Lower leg skin (tissue), 4 donors: Measurements from ENCODE around the gene ST6GALNAC3. TPM values are rescaled to one million over a fixed set of nuclear protein-coding genes. Genes with fewer than 3 reads are reported as not detected.

Experiments
- DNase-seq, 2 donors: peaks; one replicate each; pipeline ENCODE4 v3.0.0-alpha.2; 2019; ENCODE audit warnings: low spot score in 2 of 2
- H3K4me3 ChIP-seq: fragments of 200-600 bp; sonication (generic); 2 replicates; pipeline ENCODE4 v1.5.1; 2017; ENCODE audit warnings: mild to moderate bottlenecking, low read depth; ENCODE audit not compliant: poor library complexity, severe bottlenecking
- POLR2A ChIP-seq, 2 donors: fragments of 450-650 bp; IDR thresholded peaks; one replicate each; pipeline ENCODE4 v1.6.1; 2016 to 2017; ENCODE audit warnings: antibody characterized with exemption in 2 of 2, mild to moderate bottlenecking in 1 of 2, moderate library complexity in 1 of 2
- WGBS, 2 donors: methylation state at CpG; one replicate each; pipeline ENCODE4 v1.1.5; 2018; 5-methylcytosine and 5-hydroxymethylcytosine counted together
- intact Hi-C: fragments of 100-400 bp; cut with DNase I; formaldehyde crosslinking; loops from one replicate; pipeline ENCODE4 v1.15.0; 2023; ENCODE audit warnings: low total_unique reads
- total RNA-seq, 4 donors: library from RNA; depleted of rRNA; stranded (reverse); fragments of >200 nt; gene quantifications; one replicate each; pipeline ENCODE4 v1.1.0, GENCODE V29; 2016
- TF ChIP-seq, protein P1 (sequence below), 3 donors: fragments of 450-650 bp; IDR thresholded peaks; one replicate each; pipeline ENCODE4 v1.5.1; 2016; ENCODE audit warnings: antibody characterized with exemption in 3 of 3, mild to moderate bottlenecking in 3 of 3, moderate library complexity in 2 of 3

The ST6GALNAC3 gene
- total RNA-seq, 4 donors from 2014 or later, result 1.5 to 3.8 (median 3.0) TPM

DNA sequence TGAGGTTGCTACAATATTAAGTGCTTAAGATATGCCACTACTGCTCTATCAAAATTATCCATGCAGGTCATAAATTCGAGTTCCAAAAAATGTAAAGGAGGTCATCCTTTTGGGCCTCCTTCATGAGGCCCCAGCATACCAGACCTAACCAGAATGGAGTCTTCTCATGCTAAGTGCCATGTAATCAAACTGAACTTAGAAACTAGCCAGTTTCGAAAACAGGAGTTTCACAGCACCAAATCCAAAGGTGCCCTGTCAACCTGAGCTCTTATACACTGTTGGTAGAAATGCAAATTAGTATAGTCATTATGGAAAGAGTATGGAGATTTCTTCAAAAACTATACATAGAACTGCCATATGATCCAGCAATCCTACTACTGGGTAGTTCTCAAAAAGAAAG is 320.5 kb downstream of the ST6GALNAC3 start:
- WGBS, 2 donors, result 88 to 90% methylated on average over 2 of the region's 2 CpGs
- TF ChIP-seq POLR2A (IDR thresholded peaks at IDR 0.05), result no peak
- TF ChIP-seq, protein P1, sequence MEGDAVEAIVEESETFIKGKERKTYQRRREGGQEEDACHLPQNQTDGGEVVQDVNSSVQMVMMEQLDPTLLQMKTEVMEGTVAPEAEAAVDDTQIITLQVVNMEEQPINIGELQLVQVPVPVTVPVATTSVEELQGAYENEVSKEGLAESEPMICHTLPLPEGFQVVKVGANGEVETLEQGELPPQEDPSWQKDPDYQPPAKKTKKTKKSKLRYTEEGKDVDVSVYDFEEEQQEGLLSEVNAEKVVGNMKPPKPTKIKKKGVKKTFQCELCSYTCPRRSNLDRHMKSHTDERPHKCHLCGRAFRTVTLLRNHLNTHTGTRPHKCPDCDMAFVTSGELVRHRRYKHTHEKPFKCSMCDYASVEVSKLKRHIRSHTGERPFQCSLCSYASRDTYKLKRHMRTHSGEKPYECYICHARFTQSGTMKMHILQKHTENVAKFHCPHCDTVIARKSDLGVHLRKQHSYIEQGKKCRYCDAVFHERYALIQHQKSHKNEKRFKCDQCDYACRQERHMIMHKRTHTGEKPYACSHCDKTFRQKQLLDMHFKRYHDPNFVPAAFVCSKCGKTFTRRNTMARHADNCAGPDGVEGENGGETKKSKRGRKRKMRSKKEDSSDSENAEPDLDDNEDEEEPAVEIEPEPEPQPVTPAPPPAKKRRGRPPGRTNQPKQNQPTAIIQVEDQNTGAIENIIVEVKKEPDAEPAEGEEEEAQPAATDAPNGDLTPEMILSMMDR (IDR thresholded peaks at IDR 0.05), result no peak
- no peak overlapping the region for H3K4me3 ChIP-seq
- no peak for DNase-seq
- intact Hi-C loops, result no loop called here

DNA sequence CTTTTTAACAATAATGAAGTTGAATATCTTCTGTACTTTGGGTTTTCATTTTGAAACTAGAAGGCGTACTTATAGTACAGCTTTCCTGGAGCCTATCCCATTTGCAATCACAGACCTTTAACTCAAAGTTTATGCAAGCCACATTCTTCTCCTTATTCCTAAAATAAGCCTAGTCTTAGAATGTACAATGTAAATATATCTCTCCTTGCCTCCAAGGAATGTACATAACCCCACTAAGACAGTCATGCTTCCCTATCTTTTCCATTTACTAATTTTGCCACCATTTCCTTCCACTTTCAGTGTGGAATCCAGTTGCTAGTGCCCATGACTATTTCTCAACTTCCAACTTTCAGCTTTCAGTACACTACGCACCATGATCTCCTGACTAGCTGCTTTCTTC is 327.6 kb downstream of the ST6GALNAC3 start:
- intact Hi-C loops, result no loop called here
- TF ChIP-seq, protein P1 (IDR thresholded peaks at IDR 0.05), result no peak
- no peak for TF ChIP-seq POLR2A (IDR thresholded peaks at IDR 0.05)
- WGBS, 2 donors, result 96 to 99% methylated on average over 2 of the region's 2 CpGs

DNA sequence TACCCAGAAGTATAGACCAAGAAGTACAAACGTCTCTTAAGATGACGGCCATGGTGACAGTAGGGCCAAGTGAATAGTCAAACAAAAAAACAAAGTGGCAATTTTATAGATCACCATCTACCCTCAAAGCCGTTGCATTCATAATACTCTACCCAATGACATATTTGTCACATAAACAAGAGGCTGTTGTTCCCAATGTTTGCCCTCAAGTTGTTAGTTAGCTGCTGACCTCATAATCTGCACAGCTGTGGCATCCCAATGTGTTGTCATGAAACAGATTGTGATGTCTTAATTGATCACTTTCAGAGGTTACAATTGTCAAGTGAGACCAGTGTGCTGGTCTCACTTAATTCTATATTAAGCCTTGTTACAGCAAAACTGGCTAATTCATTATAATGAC is 333.8 kb downstream of the ST6GALNAC3 start:
- TF ChIP-seq POLR2A (IDR thresholded peaks at IDR 0.05), result no peak
- TF ChIP-seq, protein P1 (IDR thresholded peaks at IDR 0.05), result no peak
- H3K4me3 ChIP-seq, result no peak overlapping the region
- DNase-seq, result no peak
- intact Hi-C loops, result no loop called here
- 82 to 92% methylated on average over 3 of the region's 3 CpGs for WGBS, 2 donors

More for the DNA sequence above, 327.6 kb downstream of the ST6GALNAC3 start:
- DNase-seq, result no peak
- no peak overlapping the region for H3K4me3 ChIP-seq

DNA sequence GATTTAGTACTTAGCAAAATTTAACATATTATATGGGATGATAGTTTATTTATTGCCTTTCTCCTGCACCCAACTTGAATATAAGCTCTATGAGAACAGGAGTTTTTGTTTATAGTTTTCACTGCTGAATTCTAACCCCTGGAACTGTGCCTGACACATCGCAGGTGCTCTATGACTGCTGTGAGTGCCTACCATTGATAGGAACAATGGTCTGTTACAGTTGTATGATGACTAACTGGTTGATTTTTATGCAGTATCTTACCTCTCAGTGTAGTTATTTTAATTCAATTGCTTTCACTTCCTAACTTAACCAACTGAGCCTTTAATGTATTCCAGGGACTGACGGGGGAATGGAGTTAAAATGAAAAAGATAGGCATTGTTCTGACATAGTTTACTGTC is 336.0 kb downstream of the ST6GALNAC3 start:
- 67 to 69% methylated on average over 2 of the region's 2 CpGs for WGBS, 2 donors
- no peak for DNase-seq
- no peak overlapping the region for H3K4me3 ChIP-seq
- TF ChIP-seq POLR2A (IDR thresholded peaks at IDR 0.05), result no peak
- TF ChIP-seq, protein P1 (IDR thresholded peaks at IDR 0.05), result no peak
- intact Hi-C loops, result no loop called here

DNA sequence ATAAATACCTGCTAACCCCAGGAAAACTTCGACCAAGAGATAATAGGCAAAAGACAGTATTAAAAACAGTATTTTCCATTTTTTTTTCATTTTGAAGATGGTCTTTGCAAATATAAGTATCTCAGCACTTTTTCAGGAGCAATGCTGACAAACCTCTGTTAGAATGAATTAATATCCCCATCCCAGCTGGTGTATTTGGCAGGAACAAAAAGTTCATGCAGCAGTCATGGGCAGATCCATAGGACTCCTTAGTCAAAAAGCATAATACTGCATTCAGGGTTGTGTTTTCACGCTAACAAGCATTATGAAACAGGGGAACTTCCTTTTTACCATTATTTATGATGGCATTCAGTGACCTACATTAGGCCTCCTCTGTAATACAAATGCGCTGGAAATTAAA is 344.0 kb downstream of the ST6GALNAC3 start:
- no peak overlapping the region for H3K4me3 ChIP-seq
- intact Hi-C loops, result no loop called here
- TF ChIP-seq, protein P1 (IDR thresholded peaks at IDR 0.05), result no peak
- TF ChIP-seq POLR2A (IDR thresholded peaks at IDR 0.05), result no peak
- DNase-seq, result no peak
- 88 to 92% methylated on average over 3 of the region's 3 CpGs for WGBS, 2 donors

DNA sequence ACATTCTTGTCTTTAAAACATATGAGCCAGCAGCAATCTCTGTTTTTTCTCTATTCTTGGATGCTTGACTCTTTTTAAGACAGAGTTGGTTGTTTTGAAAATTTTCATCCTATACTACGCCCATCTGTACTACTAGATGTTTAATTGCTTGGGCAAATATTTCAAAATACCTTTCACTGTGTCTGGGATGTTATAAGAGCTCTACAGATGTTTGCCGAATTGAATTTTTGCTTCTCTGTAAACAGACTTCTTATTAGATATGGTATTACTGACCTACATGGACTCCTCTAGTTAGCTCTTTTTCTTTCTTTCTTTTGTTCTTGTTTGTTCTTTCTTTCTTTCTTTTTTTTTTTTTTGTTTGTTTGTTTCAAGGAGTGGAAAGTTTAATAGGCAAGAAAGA is 345.1 kb downstream of the ST6GALNAC3 start:
- WGBS, 2 donors, result 77 to 83% methylated on average over 2 of the region's 2 CpGs
- intact Hi-C loops, result no loop called here
- no peak overlapping the region for H3K4me3 ChIP-seq
- DNase-seq, result no peak
- TF ChIP-seq POLR2A (IDR thresholded peaks at IDR 0.05), result no peak
- TF ChIP-seq, protein P1 (IDR thresholded peaks at IDR 0.05), result no peak
